Activated T-helper 2 cell treated with anti-CD3 and anti-CD28 coated beads, Interferon-gamma antibody, Interleukin-2, Interleukin-4, amounts not matched to agents 10 μg/mL and 5 μg/mL and 100 μg/mL, durations not matched to agents 14 hours and 24 hours and 36 hours (primary cell): ENCODE results near the gene KCNK1. TPM values are rescaled to one million over a fixed set of nuclear protein-coding genes. Genes with fewer than 3 reads are reported as not detected.

ENCODE experiments used
- DNase-seq: peaks from one replicate; pipeline ENCODE4 v3.0.0; 2021; ENCODE audit warnings: low spot score
- H3K27ac Mint-ChIP-seq: one replicate; pipeline ENCODE4 v1.8.0; 2021; ENCODE audit warnings: mixed read lengths
- H3K27me3 Mint-ChIP-seq: one replicate; pipeline ENCODE4 v1.8.0; 2021; ENCODE audit warnings: low read depth, mixed read lengths
- H3K36me3 Mint-ChIP-seq: one replicate; pipeline ENCODE4 v1.8.0; 2021; ENCODE audit warnings: low read depth, mixed read lengths
- H3K4me1 Mint-ChIP-seq: one replicate; pipeline ENCODE4 v1.8.0; 2021; ENCODE audit warnings: low read depth, mixed read lengths
- H3K4me3 Mint-ChIP-seq: one replicate; pipeline ENCODE4 v1.8.0; 2021; ENCODE audit warnings: low read depth, mild to moderate bottlenecking, moderate library complexity, mixed read lengths
- H3K9me3 Mint-ChIP-seq: one replicate; pipeline ENCODE4 v1.8.0; 2021; ENCODE audit warnings: mixed read lengths
- intact Hi-C: fragments of 100-400 bp; cut with micrococcal nuclease; formaldehyde crosslinking; loops from one replicate; pipeline ENCODE4 v1.15.1; 2023
- total RNA-seq: library from RNA; stranded (reverse); gene quantifications from 2 replicates; pipeline ENCODE4 v1.2.3, GENCODE V29; 2022

KCNK1 gene
- total RNA-seq, 1 donor from 2014 or later = 5.4 TPM

DNA sequence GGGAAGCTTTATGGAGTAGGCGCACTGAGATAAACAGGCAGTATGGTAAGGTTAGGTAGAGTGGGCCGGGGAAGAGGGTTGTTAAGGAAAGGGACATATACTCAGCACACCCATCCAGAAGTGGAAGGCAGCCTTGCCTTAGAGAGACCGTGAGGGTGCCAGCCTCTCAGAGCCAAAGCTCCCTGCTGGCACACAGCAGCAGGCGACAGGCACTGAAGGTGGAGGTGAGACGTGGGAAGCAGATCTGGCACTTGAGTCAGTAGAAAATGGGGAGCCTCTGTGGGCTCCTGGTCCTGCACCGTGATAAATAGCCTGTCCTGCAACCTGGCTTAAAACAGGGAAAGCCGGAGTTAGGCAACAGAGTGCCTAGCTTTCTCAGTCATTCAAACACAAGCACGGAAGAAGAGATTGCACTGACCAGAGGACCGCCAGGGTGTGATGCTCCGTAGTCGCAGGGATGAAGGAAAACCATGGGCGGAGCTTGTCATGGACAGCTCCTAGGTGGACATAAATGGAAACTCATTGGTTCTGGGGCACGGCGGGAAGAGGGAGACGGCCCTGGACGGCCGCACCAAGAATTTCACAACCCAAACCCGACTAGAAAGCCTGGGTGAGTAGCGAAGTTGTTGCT, 15.5 kb downstream of the KCNK1 start:
- Mint-ChIP-seq H3K27me3 (no peaks in the 10 kb centered on the region), H3K27ac (no peak overlapping the region), H3K4me3 (no peak overlapping the region), H3K9me3 (no peaks in the 10 kb centered on the region), H3K4me1 (peaks cover 7% of the 10 kb centered on the region), H3K36me3 (peaks cover 7% of the 10 kb centered on the region)
- intact Hi-C loops = loop anchor here (5.0 kb wide), 1 partner anchor 38 kb away; no protein-coding TSS in a partner anchor
- no peak for DNase-seq

DNA sequence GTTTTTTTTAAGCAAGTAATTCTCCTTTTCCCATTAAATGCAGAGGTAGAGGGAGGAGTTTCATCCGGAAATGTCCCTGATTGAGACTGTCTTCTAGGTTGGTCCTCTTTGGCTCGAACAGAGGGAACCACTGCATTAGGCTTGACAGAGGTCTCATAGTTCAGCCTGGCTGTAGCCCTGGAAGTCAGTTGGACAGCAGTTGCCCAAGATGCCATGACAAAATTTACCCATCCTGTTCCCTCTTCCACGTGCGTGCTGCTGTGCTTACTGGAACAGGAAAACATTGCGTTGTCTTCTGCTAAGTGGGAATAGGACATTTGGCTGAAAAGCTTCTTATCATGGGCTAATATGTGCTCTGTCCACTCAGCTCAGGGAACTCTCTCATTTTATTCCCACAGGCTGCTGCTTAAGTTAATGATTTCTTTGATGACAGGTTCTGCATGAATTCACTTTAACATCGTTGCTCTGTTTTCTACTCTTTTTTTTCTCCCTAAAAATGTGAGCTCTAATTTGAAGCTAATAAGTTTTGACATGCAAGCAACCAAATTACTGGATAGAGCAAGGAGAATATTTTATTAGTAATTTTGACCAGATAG, 18.0 kb downstream of the KCNK1 start:
- Mint-ChIP-seq H3K27ac (no peak overlapping the region), H3K4me3 (no peak overlapping the region), H3K4me1 (peaks cover 6% of the 10 kb centered on the region), H3K36me3 (peaks cover 17% of the 10 kb centered on the region), H3K27me3 (peaks cover 8% of the 10 kb centered on the region), H3K9me3 (peaks cover 5% of the 10 kb centered on the region)
- DNase-seq = no peak
- intact Hi-C loops = no loop called here

DNA sequence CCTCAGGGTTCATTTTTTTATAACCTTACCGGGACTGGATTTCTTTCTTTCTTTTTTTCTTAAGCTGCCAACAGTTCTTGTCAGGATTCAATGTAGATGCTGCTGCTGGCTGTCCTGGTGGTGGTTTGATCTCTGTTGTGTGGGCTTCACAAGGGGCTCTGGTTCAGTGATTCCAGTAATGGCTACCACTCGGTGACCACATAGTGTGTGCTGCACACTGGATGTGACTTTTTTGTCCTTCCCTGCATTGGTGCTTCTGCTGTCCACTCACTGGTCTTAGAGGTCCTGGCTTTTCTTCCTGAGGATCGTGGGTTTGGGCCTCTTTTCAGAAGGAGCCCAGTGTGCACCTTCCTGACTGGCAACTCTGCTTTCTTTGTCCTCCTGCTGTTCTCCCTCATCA, 18.5 kb downstream of the KCNK1 start:
- peaks cover 8% of the 10 kb centered on the region for H3K27me3 Mint-ChIP-seq
- intact Hi-C loops = no loop called here
- H3K27ac Mint-ChIP-seq = no peak overlapping the region
- peaks cover 17% of the 10 kb centered on the region for H3K36me3 Mint-ChIP-seq
- peaks cover 6% of the 10 kb centered on the region for H3K4me1 Mint-ChIP-seq
- H3K4me3 Mint-ChIP-seq = no peak overlapping the region
- no peak for DNase-seq
- peaks cover 5% of the 10 kb centered on the region for H3K9me3 Mint-ChIP-seq

DNA sequence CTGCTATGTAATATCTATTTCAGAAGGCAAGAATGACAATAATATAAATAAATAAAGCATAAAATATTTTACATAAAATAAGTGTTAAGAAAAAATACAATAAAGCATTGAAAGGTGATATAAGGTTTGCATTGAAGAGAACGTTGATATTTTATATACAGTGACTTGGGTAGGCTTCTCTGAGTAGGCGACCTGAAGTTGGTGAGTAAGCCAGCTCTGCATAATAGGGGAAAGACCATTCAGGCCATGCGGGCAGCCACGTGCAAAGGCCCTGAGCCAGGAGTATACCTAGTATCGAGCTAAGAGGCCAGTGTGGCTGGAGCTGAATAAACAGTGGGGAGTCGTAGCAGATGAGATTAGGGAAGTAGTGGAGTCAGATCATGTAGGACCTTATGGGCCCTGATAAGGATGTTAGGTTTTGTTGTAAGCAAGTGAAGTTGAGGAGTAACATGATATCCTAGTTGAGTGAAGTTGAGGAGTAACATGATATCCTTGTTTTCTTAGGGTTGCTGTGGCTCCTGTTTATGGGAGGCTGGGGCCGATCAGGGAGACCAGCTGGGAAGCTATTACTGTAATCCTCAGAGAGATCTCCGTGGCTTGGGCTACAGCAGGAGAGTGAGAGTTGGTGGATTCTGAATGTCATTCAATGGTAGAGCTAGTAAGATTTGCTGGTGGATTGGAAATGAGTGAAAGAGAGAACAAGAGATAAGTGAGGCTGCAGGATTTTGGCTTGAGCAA, 22.0 kb downstream of the KCNK1 start:
- Mint-ChIP-seq H3K27ac (no peak overlapping the region), H3K27me3 (peaks cover 11% of the 10 kb centered on the region), H3K9me3 (peaks cover 5% of the 10 kb centered on the region), H3K36me3 (peaks cover 15% of the 10 kb centered on the region), H3K4me1 (peaks cover 11% of the 10 kb centered on the region), H3K4me3 (no peak overlapping the region)
- intact Hi-C loops = no loop called here
- DNase-seq = no peak

DNA sequence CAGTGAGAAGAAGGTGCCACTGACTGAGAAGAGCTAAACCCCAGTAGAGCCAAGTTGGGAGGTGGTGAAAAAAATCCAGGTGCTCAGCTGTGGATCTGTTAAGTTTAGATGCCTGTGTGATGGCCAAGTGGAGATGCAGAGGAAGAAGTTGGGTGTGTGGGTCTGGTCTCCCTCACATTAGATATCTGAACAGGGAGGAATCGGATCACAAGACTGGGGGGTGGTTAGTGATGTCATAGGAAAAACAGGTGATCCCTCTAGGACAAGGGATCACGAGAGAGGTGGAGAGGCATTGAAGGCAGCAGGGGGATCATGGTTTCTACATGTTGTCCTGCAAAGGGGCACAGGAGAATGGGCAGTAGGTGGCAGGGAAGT, 22.6 kb downstream of the KCNK1 start:
- Mint-ChIP-seq H3K27ac (no peak overlapping the region), H3K27me3 (peaks cover 11% of the 10 kb centered on the region), H3K4me3 (no peak overlapping the region), H3K36me3 (peaks cover 15% of the 10 kb centered on the region), H3K9me3 (peaks cover 5% of the 10 kb centered on the region), H3K4me1 (peaks cover 11% of the 10 kb centered on the region)
- no peak for DNase-seq
- intact Hi-C loops = no loop called here

DNA sequence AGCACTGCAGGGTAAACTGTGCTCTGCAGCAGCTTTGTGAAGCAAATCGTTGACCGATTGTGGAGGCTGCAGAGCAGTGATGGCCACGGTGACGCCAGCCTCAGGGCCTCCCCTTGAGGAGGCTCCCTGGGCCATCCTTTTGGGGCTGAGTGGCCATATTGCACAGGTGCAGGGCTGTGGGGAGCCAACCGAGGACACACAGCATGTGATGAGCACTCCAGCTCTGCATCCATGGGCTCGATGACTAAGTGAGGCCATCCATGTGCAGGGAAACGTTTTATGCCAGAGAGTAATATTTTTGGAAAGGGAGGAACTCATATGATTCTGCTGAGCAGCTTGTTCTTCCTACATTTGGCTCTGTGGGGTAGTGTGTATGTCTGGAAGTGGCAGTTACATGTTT, 24.6 kb downstream of the KCNK1 start:
- H3K27ac Mint-ChIP-seq = no peak overlapping the region
- DNase-seq = no peak
- H3K9me3 Mint-ChIP-seq = peaks cover 5% of the 10 kb centered on the region
- H3K36me3 Mint-ChIP-seq = peaks cover 13% of the 10 kb centered on the region
- H3K27me3 Mint-ChIP-seq = peaks cover 11% of the 10 kb centered on the region
- intact Hi-C loops = no loop called here
- peaks cover 11% of the 10 kb centered on the region for H3K4me1 Mint-ChIP-seq
- H3K4me3 Mint-ChIP-seq = no peak overlapping the region

DNA sequence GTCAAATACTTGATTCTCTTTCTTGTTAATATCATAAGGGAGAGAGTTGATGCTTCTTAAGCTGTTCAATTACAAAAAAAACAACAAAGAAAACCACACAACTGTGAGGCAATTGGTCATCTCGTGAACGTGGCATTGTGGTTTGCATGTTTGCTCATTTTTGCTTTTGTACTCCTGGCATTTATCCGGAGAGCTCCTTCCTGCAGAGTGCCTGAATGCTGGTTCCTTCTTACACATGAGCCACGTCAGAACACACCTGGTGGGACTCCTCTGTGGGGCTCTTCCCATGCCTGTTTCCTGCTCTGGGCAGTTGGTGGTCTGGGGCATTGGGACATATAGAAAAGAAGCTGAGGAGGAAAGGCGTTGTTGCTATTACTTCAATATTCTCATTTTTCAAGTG, 25.7 kb downstream of the KCNK1 start:
- no peak for DNase-seq
- H3K27me3 Mint-ChIP-seq = peaks cover 11% of the 10 kb centered on the region
- no peak overlapping the region for H3K27ac Mint-ChIP-seq
- peaks cover 11% of the 10 kb centered on the region for H3K4me1 Mint-ChIP-seq
- no peak overlapping the region for H3K4me3 Mint-ChIP-seq
- intact Hi-C loops = no loop called here
- peaks cover 11% of the 10 kb centered on the region for H3K36me3 Mint-ChIP-seq
- peaks cover 5% of the 10 kb centered on the region for H3K9me3 Mint-ChIP-seq

DNA sequence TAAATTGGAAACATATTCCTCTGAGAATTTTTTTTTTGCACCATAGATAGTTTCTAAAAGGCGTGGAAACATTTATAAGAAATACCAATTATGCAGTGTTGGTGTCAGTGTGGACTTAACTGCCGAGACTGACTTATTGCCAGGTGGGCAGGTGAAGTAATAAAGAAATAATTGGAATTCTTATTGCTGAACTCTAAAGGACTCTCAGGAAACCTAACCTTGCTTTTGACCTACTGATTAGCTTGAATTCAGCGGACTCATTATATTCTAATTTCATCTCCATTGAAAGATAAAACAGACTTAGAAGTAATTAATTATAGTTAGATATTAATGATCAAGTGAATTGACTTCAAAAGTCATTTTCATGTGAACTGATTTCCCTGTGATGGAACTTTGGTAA, 26.3 kb downstream of the KCNK1 start:
- no peak overlapping the region for H3K4me3 Mint-ChIP-seq
- peaks cover 5% of the 10 kb centered on the region for H3K9me3 Mint-ChIP-seq
- H3K27ac Mint-ChIP-seq = no peak overlapping the region
- H3K4me1 Mint-ChIP-seq = peaks cover 12% of the 10 kb centered on the region
- H3K27me3 Mint-ChIP-seq = peaks cover 11% of the 10 kb centered on the region
- DNase-seq = no peak
- intact Hi-C loops = no loop called here
- peaks cover 11% of the 10 kb centered on the region for H3K36me3 Mint-ChIP-seq

DNA sequence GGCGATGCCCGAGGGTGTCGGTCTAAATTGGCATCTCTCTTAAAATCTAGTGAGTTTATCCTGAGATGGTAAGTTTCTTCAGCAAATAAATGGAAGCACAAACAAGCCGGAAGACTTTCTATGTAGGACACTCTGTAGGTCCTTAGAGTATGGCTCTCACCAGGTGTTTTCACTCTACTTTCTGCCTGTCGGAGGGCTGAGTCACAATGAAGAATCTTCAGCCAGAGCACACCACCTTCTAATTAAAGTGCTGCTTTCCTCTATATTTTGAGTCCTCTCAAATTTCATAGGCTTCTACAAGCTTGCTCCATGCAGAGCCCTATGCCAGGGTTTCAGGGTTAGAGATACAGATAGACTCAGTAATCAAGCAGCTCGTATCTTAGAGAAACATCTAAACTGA, 27.1 kb downstream of the KCNK1 start:
- Mint-ChIP-seq H3K4me3 (no peak overlapping the region), H3K9me3 (peaks cover 5% of the 10 kb centered on the region), H3K36me3 (peaks cover 7% of the 10 kb centered on the region), H3K27ac (no peak overlapping the region), H3K4me1 (peaks cover 17% of the 10 kb centered on the region), H3K27me3 (peaks cover 9% of the 10 kb centered on the region)
- no peak for DNase-seq
- intact Hi-C loops = no loop called here

DNA sequence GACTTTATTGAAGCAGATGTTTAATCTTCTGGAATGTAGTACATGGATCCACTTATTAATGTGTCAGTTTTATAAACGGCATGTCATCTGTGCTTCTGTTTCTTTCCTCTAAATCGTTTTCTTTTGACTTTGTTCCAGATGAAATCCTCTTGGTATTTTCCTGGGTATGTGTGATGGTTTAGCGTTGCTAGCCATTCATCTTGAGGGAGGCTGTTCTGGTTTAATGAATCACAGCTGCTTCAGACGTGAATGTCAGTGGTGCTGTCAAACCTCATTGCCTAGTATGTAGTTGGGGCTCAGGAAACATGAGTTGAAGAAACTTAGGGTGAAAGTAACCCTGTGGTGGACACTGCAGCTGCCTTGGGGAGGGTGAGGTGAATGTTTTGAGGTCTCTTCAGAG, 33.2 kb downstream of the KCNK1 start:
- Mint-ChIP-seq H3K27me3 (peaks cover 3% of the 10 kb centered on the region), H3K27ac (no peak overlapping the region), H3K9me3 (no peaks in the 10 kb centered on the region), H3K36me3 (no peaks in the 10 kb centered on the region), H3K4me3 (no peak overlapping the region), H3K4me1 (peaks cover 7% of the 10 kb centered on the region)
- DNase-seq = no peak
- intact Hi-C loops = no loop called here

DNA sequence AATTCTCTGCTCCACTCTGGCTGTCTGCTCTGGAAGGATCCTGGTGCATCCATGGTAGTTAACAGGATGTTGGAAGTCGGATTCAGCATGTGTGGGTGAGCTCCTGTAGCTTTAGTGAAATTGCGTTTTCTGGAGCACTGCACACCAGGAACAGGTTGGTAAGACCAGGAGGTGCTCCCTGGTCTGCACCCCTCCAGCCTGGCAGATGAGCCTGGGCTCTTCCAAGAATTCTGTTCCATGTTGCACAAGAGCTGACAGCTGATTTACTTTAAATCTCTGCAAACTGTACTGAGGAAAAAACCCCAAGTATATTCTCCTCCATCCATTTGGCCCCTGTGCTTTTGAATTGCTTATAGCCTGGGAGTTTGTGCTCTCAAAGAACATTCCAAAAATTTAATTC, 33.7 kb downstream of the KCNK1 start:
- peaks cover 3% of the 10 kb centered on the region for H3K27me3 Mint-ChIP-seq
- no peak overlapping the region for H3K4me3 Mint-ChIP-seq
- H3K36me3 Mint-ChIP-seq = no peaks in the 10 kb centered on the region
- H3K4me1 Mint-ChIP-seq = peaks cover 7% of the 10 kb centered on the region
- DNase-seq = no peak
- H3K9me3 Mint-ChIP-seq = no peaks in the 10 kb centered on the region
- intact Hi-C loops = no loop called here
- no peak overlapping the region for H3K27ac Mint-ChIP-seq

DNA sequence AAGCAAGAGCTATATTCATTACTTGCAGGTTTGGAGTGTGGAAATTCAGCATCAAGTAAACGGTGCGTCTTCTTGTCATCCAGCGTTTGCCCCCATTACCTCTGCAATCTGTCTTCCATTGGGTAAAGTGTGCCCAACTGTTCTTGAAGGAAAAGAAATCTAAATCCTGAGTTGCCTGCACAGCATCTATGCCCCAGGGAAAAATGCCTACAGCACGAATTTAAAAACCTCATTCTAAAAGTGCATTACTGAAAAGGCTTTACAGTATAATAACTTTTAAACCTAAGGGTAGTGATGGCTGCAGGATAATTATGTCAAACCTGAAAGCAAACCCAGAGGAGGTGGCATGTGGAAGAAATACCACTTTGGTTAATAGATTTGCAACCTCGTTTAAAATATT, 37.2 kb downstream of the KCNK1 start:
- no peak for DNase-seq
- Mint-ChIP-seq H3K36me3 (no peaks in the 10 kb centered on the region), H3K4me3 (no peak overlapping the region), H3K9me3 (no peaks in the 10 kb centered on the region), H3K4me1 (no peaks in the 10 kb centered on the region), H3K27ac (no peak overlapping the region), H3K27me3 (peaks cover 6% of the 10 kb centered on the region)
- intact Hi-C loops = no loop called here

DNA sequence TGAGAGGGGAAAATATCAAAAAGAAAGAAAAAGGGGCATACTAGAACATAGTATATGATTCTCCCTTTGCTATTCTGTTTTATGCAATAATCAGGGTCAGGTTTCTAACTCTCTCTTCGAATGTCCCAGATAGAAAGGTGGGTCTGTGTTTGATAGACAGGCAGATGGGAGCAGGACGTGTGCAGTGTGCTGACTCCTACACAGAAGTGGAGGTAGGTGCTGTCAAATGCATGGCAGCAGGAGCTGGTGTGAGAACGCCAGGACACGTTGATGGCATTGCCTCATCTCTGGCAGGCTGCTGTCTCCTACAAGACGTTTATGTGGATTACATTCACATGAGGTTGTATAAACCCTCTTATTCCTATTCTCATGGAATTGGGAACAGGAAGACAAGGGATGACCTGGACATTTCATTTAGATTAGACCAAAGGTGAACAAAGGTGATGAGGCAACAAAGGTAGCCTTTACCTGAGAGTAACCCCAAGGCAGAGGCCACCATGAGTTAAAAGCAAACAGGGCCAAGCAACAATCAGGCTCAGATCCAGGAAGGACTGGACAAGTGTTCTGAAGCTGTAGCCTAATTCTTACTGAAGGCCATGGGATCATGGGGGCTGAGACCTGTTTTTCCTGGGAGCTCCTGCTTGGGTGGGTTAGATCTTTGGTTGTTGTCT, 37.8 kb downstream of the KCNK1 start:
- Mint-ChIP-seq H3K4me1 (no peaks in the 10 kb centered on the region), H3K36me3 (no peaks in the 10 kb centered on the region), H3K27ac (no peak overlapping the region), H3K4me3 (no peak overlapping the region), H3K9me3 (no peaks in the 10 kb centered on the region), H3K27me3 (peaks cover 7% of the 10 kb centered on the region)
- intact Hi-C loops = no loop called here
- DNase-seq = no peak
